SK-N-SH treated with all-trans-retinoic acid at 6 μM for 48 hours (cell line): ENCODE measurements around the gene PIMREG.

Experiments used
- ATAC-seq: fragments of 200-7000 bp; cut with Tn5 transposase; 3 replicates; pipeline ENCODE4 v1.9.1; 2020; ENCODE audit warnings: mild to moderate bottlenecking, moderate library complexity
- ARNTL ChIP-seq: fragments of 450-650 bp; formaldehyde crosslinking; IDR thresholded peaks from 2 replicates; pipeline ENCODE4 v1.5.0; 2020; ENCODE audit warnings: low read depth, mild to moderate bottlenecking, moderate library complexity, borderline replicate concordance
- BACH2 ChIP-seq: fragments of 250-450 bp; sonication (Bioruptor Pico); IDR thresholded peaks from 2 replicates; pipeline ENCODE4 v1.9.0; 2021; ENCODE audit warnings: mild to moderate bottlenecking, borderline replicate concordance
- CSRNP3 ChIP-seq: fragments of 250-450 bp; sonication (Bioruptor Pico); IDR thresholded peaks from 2 replicates; pipeline ENCODE4 v1.5.1; 2021; ENCODE audit warnings: mild to moderate bottlenecking, moderate library complexity
- ESRRG ChIP-seq: fragments of 250-450 bp; sonication (Bioruptor Pico); IDR thresholded peaks from 2 replicates; pipeline ENCODE4 v1.6.1; 2021; ENCODE audit warnings: mild to moderate bottlenecking
- ISL1 ChIP-seq: fragments of 250-450 bp; sonication (Bioruptor Pico); IDR thresholded peaks from 2 replicates; pipeline ENCODE4 v2.1.2; 2022; ENCODE audit warnings: mild to moderate bottlenecking, moderate library complexity
- OSR1 ChIP-seq: fragments of 250-450 bp; sonication (Bioruptor Pico); IDR thresholded peaks from 2 replicates; pipeline ENCODE4 v1.8.0; 2022; ENCODE audit warnings: moderate library complexity, mild to moderate bottlenecking, inconsistent platforms
- PATZ1 ChIP-seq: fragments of 250-450 bp; sonication (Bioruptor Pico); IDR thresholded peaks from 2 replicates; pipeline ENCODE4 v1.8.0; 2020; ENCODE audit warnings: mild to moderate bottlenecking, moderate library complexity, borderline replicate concordance
- POU6F1 ChIP-seq: fragments of 250-450 bp; sonication (Bioruptor Pico); IDR thresholded peaks from 2 replicates; pipeline ENCODE4 v1.8.0; 2021; ENCODE audit warnings: low read depth, mild to moderate bottlenecking, moderate library complexity, borderline replicate concordance
- PPARA ChIP-seq: fragments of 250-450 bp; sonication (Bioruptor Pico); IDR thresholded peaks from 2 replicates; pipeline ENCODE4 v1.5.0; 2020; ENCODE audit warnings: mild to moderate bottlenecking, borderline replicate concordance
- RARB ChIP-seq: fragments of 250-450 bp; sonication (Bioruptor Pico); IDR thresholded peaks from 2 replicates; pipeline ENCODE4 v1.8.0; 2021; ENCODE audit warnings: mild to moderate bottlenecking, moderate library complexity
- SNAI2 ChIP-seq: fragments of 250-450 bp; sonication (Bioruptor Pico); IDR thresholded peaks from 2 replicates; pipeline ENCODE4 v1.5.0; 2020; ENCODE audit warnings: mild to moderate bottlenecking, moderate library complexity
- TCF4 ChIP-seq: fragments of 250-450 bp; sonication (Bioruptor Pico); IDR thresholded peaks from 2 replicates; pipeline ENCODE4 v1.8.0; 2021; ENCODE audit warnings: mild to moderate bottlenecking, moderate library complexity, borderline replicate concordance
- TOX ChIP-seq: fragments of 250-450 bp; sonication (Bioruptor Pico); IDR thresholded peaks from 2 replicates; pipeline ENCODE4 v1.8.0; 2021; ENCODE audit warnings: mild to moderate bottlenecking, moderate library complexity, borderline replicate concordance
- TSHZ2 ChIP-seq: fragments of 250-450 bp; sonication (Bioruptor Pico); IDR thresholded peaks from 2 replicates; pipeline ENCODE4 v1.5.0; 2020; ENCODE audit warnings: mild to moderate bottlenecking, moderate library complexity
- ZC3H10 ChIP-seq: fragments of 250-450 bp; sonication (Bioruptor Pico); IDR thresholded peaks from 2 replicates; pipeline ENCODE4 v1.5.1; 2021; ENCODE audit warnings: mild to moderate bottlenecking, moderate library complexity
- ZFP30 ChIP-seq: fragments of 450-650 bp; formaldehyde crosslinking; IDR thresholded peaks from 2 replicates; pipeline ENCODE4 v1.5.0; 2022; ENCODE audit warnings: mild to moderate bottlenecking, moderate library complexity
- ZNF565 ChIP-seq: fragments of 450-650 bp; formaldehyde crosslinking; conservative IDR thresholded peaks from 2 replicates; pipeline ENCODE4 v1.5.0; 2020; ENCODE audit warnings: low read depth, mild to moderate bottlenecking, moderate library complexity
- ZNF70 ChIP-seq: fragments of 450-650 bp; formaldehyde crosslinking; IDR thresholded peaks from 2 replicates; pipeline ENCODE4 v1.5.0; 2020; ENCODE audit warnings: mild to moderate bottlenecking, moderate library complexity

The PIMREG gene

GRCh38 chr17:6455321-6455705, 11.1 kb downstream of the PIMREG start (continued):
- TF ChIP-seq TSHZ2 (CRISPR knock-in tag) (no peak), ZNF70 (no peak)

GRCh38 chr17:6456321-6456720, 12.1 kb downstream of the PIMREG start:
- TF ChIP-seq PATZ1: no peak
- TF ChIP-seq ZNF70: no peak
- TF ChIP-seq POU6F1: no peak
- no peak for TF ChIP-seq ZFP30 (CRISPR knock-in tag)
- no peak for TF ChIP-seq RARB (CRISPR knock-in tag)
- TF ChIP-seq PPARA (CRISPR knock-in tag): no peak
- TF ChIP-seq ZNF565 (CRISPR knock-in tag): no peak
- no peak for TF ChIP-seq TCF4 (CRISPR knock-in tag)
- TF ChIP-seq TOX (CRISPR knock-in tag): no peak
- TF ChIP-seq ISL1 (CRISPR knock-in tag): no peak
- no peak for TF ChIP-seq OSR1 (CRISPR knock-in tag)

GRCh38 chr17:6456914-6457687, 12.8 kb downstream of the PIMREG start:
- peak; percentile 58 for ATAC-seq
- no peak for TF ChIP-seq ARNTL (CRISPR knock-in tag)
- no peak for TF ChIP-seq ZNF565 (CRISPR knock-in tag)
- TF ChIP-seq ESRRG (CRISPR knock-in tag): no peak

More at GRCh38 chr17:6456321-6456720, 12.1 kb downstream of the PIMREG start:
- ATAC-seq: no peak

- no peak for ATAC-seq
- TF ChIP-seq ESRRG (CRISPR knock-in tag) (no peak), TCF4 (CRISPR knock-in tag) (no peak), CSRNP3 (CRISPR knock-in tag) (no peak), OSR1 (CRISPR knock-in tag) (no peak), ZC3H10 (CRISPR knock-in tag) (no peak), RARB (CRISPR knock-in tag) (no peak), BACH2 (CRISPR knock-in tag) (no peak), SNAI2 (CRISPR knock-in tag) (no peak), PATZ1 (no peak)
Observed at GRCh38 chr17:6457688-6458459, 13.6 kb downstream of the PIMREG start.
